H1 (cell line): ENCODE measurements around the gene B4GALNT3. TPM values are rescaled to one million over a fixed set of nuclear protein-coding genes. Genes with fewer than 3 reads are reported as not detected.

Experiments
- CTCF ChIA-PET: fragments of 300-600 bp; sonication (Branson Sonifier 250); formaldehyde crosslinking; loops from one replicate; lab custom pipeline; 2021; ENCODE audit not compliant: partially characterized antibody; lab: Charles Lee
- POLR2A ChIA-PET: fragments of 300-600 bp; sonication (Branson Sonifier 250); formaldehyde crosslinking; loops from one replicate; lab custom pipeline; 2021; ENCODE audit warnings: inconsistent platforms; ENCODE audit not compliant: partially characterized antibody; lab: Charles Lee
- DNase-seq, 2 experiments: peaks; one replicate each; pipeline versions ENCODE4 v3.0.0 to v3.0.0-alpha.2; 2010 to 2022; ENCODE audit warnings: low spot score in 2 of 2, low read depth in 1 of 2, mixed read lengths in 1 of 2
- FAIRE-seq: peaks from 2 replicates; lab custom pipeline; 2011; peaks lifted over from hg19 to GRCh38; lab: Jason Lieb, UNC
- H2AFZ ChIP-seq: 2 replicates; pipeline ENCODE4 v1.8.1; 2012; ENCODE audit warnings: low read length, inconsistent platforms
- H2AK5ac ChIP-seq: 2 replicates; pipeline ENCODE4 v1.6.1; 2013; ENCODE audit warnings: low read depth, low read length
- H2BK120ac ChIP-seq: replicated peaks from 2 replicates; pipeline ENCODE3; 2013; ENCODE audit warnings: low read depth, low read length, inconsistent platforms
- H2BK12ac ChIP-seq: 2 replicates; pipeline ENCODE4 v1.6.1; 2013; ENCODE audit warnings: low read depth, low read length
- H2BK15ac ChIP-seq: 2 replicates; pipeline ENCODE4 v1.6.1; 2013; ENCODE audit warnings: low read length
- H2BK20ac ChIP-seq: 2 replicates; pipeline ENCODE4 v1.6.1; 2013; ENCODE audit warnings: low read length
- H2BK5ac ChIP-seq: 2 replicates; pipeline ENCODE4 v1.6.1; 2013; ENCODE audit warnings: low read depth, low read length
- H3K14ac ChIP-seq: 2 replicates; pipeline ENCODE4 v1.6.1; 2013; ENCODE audit warnings: inconsistent platforms; ENCODE audit not compliant: insufficient read length
- H3K18ac ChIP-seq: 2 replicates; pipeline ENCODE4 v1.6.1; 2013; ENCODE audit warnings: low read length; ENCODE audit errors: extremely low read depth
- H3K23ac ChIP-seq: 2 replicates; pipeline ENCODE4 v1.6.1; 2013; ENCODE audit warnings: inconsistent platforms; ENCODE audit not compliant: insufficient read length
- H3K23me2 ChIP-seq: 2 replicates; pipeline ENCODE4 v1.6.1; 2013; ENCODE audit warnings: low read depth, low read length
- H3K27ac ChIP-seq: 2 replicates; pipeline ENCODE4 v1.6.1; 2011; ENCODE audit warnings: low read depth, low read length, inconsistent platforms
- H3K27me3 ChIP-seq, 4 experiments: replicated peaks in 1 of 4; 1 replicate in 1 of 4; 2 replicates in 3 of 4; pipeline versions ENCODE4 v1.6.1 to v1.8.1; 2011 to 2013; ENCODE audit warnings: low read length in 3 of 4, mild to moderate bottlenecking in 3 of 4, inconsistent platforms in 2 of 4, mixed read lengths in 2 of 4, moderate library complexity in 1 of 4; ENCODE audit not compliant: control insufficient read depth in 3 of 4, insufficient read depth in 3 of 4; ENCODE audit errors: extremely low read depth in 1 of 4
- H3K36me3 ChIP-seq, 4 experiments: 2 replicates each; pipeline versions ENCODE4 v1.6.1 to v1.8.1; 2011 to 2013; ENCODE audit warnings: mild to moderate bottlenecking in 4 of 4, low read length in 3 of 4, moderate library complexity in 2 of 4, control low read depth in 1 of 4, inconsistent platforms in 1 of 4; ENCODE audit not compliant: insufficient read depth in 4 of 4, control insufficient read depth in 2 of 4
- H3K4ac ChIP-seq: replicated peaks from 2 replicates; pipeline ENCODE3; 2013; ENCODE audit warnings: low read length, low read depth, mixed read lengths, inconsistent platforms; ENCODE audit not compliant: insufficient read length
- H3K4me1 ChIP-seq, 4 experiments: replicated peaks in 1 of 4; 1 replicate in 1 of 4; 2 replicates in 3 of 4; pipeline versions ENCODE4 v1.6.1 to v1.8.1; 2011 to 2013; ENCODE audit warnings: low read length in 3 of 4, inconsistent platforms in 2 of 4, mixed read lengths in 1 of 4; ENCODE audit not compliant: insufficient read depth in 4 of 4, control insufficient read depth in 3 of 4
- H3K4me2 ChIP-seq, 2 experiments: 2 replicates each; pipeline versions ENCODE4 v1.6.1 to v1.8.1; 2011 to 2013; ENCODE audit warnings: low read depth in 2 of 2, low read length in 2 of 2, control low read depth in 1 of 2, inconsistent platforms in 1 of 2, mild to moderate bottlenecking in 1 of 2; ENCODE audit not compliant: insufficient read depth in 1 of 2
- H3K4me3 ChIP-seq, 4 experiments: fragments of 200-600, 300-600 bp in 1 of 4; sonication (generic), shearing (Covaris generic), sonication (Bioruptor Twin) in 1 of 4; 2 replicates each; pipeline versions ENCODE4 v1.5.1 to v1.8.1; 2011 to 2016; ENCODE audit warnings: low read length in 4 of 4, low read depth in 3 of 4, control low read depth in 2 of 4, inconsistent platforms in 2 of 4, mild to moderate bottlenecking in 2 of 4, mixed read lengths in 1 of 4, moderate library complexity in 1 of 4; ENCODE audit not compliant: insufficient read depth in 2 of 4; ENCODE audit errors: extremely low read depth in 1 of 4
- H3K56ac ChIP-seq: replicated peaks from 2 replicates; pipeline ENCODE3; 2013; ENCODE audit warnings: low read depth, mild to moderate bottlenecking, mixed read lengths, low read length, inconsistent platforms; ENCODE audit not compliant: insufficient read length
- H3K79me1 ChIP-seq: 2 replicates; pipeline ENCODE4 v1.6.1; 2013; ENCODE audit warnings: low read depth, low read length, control low read depth
- H3K79me2 ChIP-seq, 2 experiments: 2 replicates each; pipeline versions ENCODE4 v1.6.1 to v1.8.1; 2012 to 2013; ENCODE audit warnings: low read length in 2 of 2, mild to moderate bottlenecking in 2 of 2, inconsistent platforms in 1 of 2; ENCODE audit not compliant: insufficient read depth in 2 of 2, control insufficient read depth in 1 of 2
- H3K9ac ChIP-seq, 4 experiments: replicated peaks in 1 of 4; 1 replicate in 1 of 4; 2 replicates in 3 of 4; pipeline versions ENCODE4 v1.6.1 to v1.8.1; 2011 to 2013; ENCODE audit warnings: low read depth in 3 of 4, low read length in 3 of 4, control low read depth in 2 of 4, mild to moderate bottlenecking in 2 of 4, moderate library complexity in 2 of 4, inconsistent platforms in 1 of 4; ENCODE audit errors: extremely low read depth in 1 of 4
- H3K9me3 ChIP-seq, 2 experiments: 2 replicates each; pipeline versions ENCODE4 v1.6.1 to v1.8.1; 2012 to 2013; ENCODE audit warnings: mild to moderate bottlenecking in 2 of 2, moderate library complexity in 2 of 2, control low read depth in 1 of 2, inconsistent platforms in 1 of 2, low read depth in 1 of 2, low read length in 1 of 2, mixed read lengths in 1 of 2; ENCODE audit not compliant: insufficient read depth in 2 of 2
- H4K20me1 ChIP-seq, 2 experiments: replicated peaks in 1 of 2; 2 replicates each; pipeline versions ENCODE3 to v1.8.1; 2011 to 2013; ENCODE audit warnings: inconsistent platforms in 2 of 2, low read length in 2 of 2, mild to moderate bottlenecking in 1 of 2; ENCODE audit not compliant: insufficient read depth in 2 of 2, control insufficient read depth in 1 of 2
- H4K5ac ChIP-seq: 2 replicates; pipeline ENCODE4 v1.6.1; 2013; ENCODE audit warnings: low read length, low read depth, mixed read lengths, inconsistent platforms; ENCODE audit not compliant: insufficient read length
- H4K8ac ChIP-seq: 2 replicates; pipeline ENCODE4 v1.8.0; 2013; ENCODE audit warnings: mild to moderate bottlenecking, moderate library complexity, low read length, inconsistent platforms; ENCODE audit not compliant: insufficient read depth; ENCODE audit errors: extremely low read depth
- H4K91ac ChIP-seq: replicated peaks from 2 replicates; pipeline ENCODE3; 2013; ENCODE audit warnings: low read length, mixed read lengths, inconsistent platforms; ENCODE audit not compliant: insufficient read length
- BCL11A ChIP-seq, 2 experiments: IDR thresholded peaks; one replicate each; pipeline ENCODE4 v1.6.1; 2011; ENCODE audit warnings: low read depth in 2 of 2, low read length in 2 of 2, mild to moderate bottlenecking in 2 of 2
- GABPA ChIP-seq: IDR thresholded peaks from 2 replicates; pipeline ENCODE4 v1.6.1; 2011; ENCODE audit warnings: mild to moderate bottlenecking, low read length, moderate library complexity, borderline replicate concordance; ENCODE audit not compliant: insufficient read depth
- RBBP5 ChIP-seq: IDR thresholded peaks from 2 replicates; pipeline ENCODE4 v1.7.1; 2012; ENCODE audit warnings: low read depth, mild to moderate bottlenecking, inconsistent platforms, low read length, moderate library complexity, borderline replicate concordance
- SP4 ChIP-seq: IDR thresholded peaks from 2 replicates; pipeline ENCODE4 v1.6.1; 2012; ENCODE audit warnings: low read length, inconsistent platforms
- SUZ12 ChIP-seq: fragments of 200-600 bp; sonication (generic); IDR thresholded peaks from 2 replicates; pipeline ENCODE4 v1.6.1; 2012; ENCODE audit warnings: mild to moderate bottlenecking, inconsistent platforms, low read length, moderate library complexity, mixed read lengths
- WGBS, 2 experiments: shearing (Covaris generic) in 1 of 2; methylation state at CpG; one replicate each; pipeline versions ENCODE4 v1.1.6 to v1.1.7; 2013 to 2015; ENCODE audit warnings: low lambda C conversion rate in 2 of 2, mixed read lengths in 2 of 2, inconsistent platforms in 1 of 2, low coverage in 1 of 2, missing lambda C conversion rate in 1 of 2; ENCODE audit not compliant: insufficient replicate concordance in 2 of 2, insufficient coverage in 1 of 2, insufficient read length in 1 of 2; ENCODE audit errors: extremely low coverage in 1 of 2, missing lambda C conversion rate in 1 of 2; 5-methylcytosine and 5-hydroxymethylcytosine counted together
- long read RNA-seq, 2 experiments: library from RNA in 1 of 2; library from capped mRNA in 1 of 2; stranded (forward); transcript quantifications; one replicate each; pipeline ENCODE4 v2.0.0, GENCODE V29; 2021; ENCODE audit warnings: inconsistent platforms in 1 of 2
- polyA minus RNA-seq, 3 experiments: library from RNA; depleted of rRNA, polyadenylated mRNA; stranded (reverse); fragments of >200 nt; gene quantifications; 1 replicate in 2 of 3; 2 replicates in 1 of 3; pipeline ENCODE4 v1.2.3, GENCODE V29; 2011
- polyA plus RNA-seq, 7 experiments: library from polyadenylated mRNA; depleted of rRNA in 3 of 7; stranded (reverse) in 5 of 7; unstranded in 2 of 7; fragments of >200 nt in 5 of 7; fragments of 200-250 nt in 2 of 7; gene quantifications; 1 replicate in 5 of 7; 2 replicates in 1 of 7; 4 replicates in 1 of 7; pipeline versions ENCODE4 v1.2.1 to v1.2.3, GENCODE V29; 2011 to 2013; ENCODE audit warnings: missing spikeins in 2 of 7, mixed read lengths in 2 of 7
- total RNA-seq: library from RNA; stranded (reverse); fragmentation: NEBNext Ultra II Directional; extraction: Animal tissue kit (Norgen Biotek cat#: 25700); gene quantifications from 2 replicates; pipeline ENCODE4 v1.2.1, GENCODE V29; 2021
- TF ChIP-seq, protein P1 (sequence below): IDR thresholded peaks from 2 replicates; pipeline ENCODE4 v1.6.1; 2012; ENCODE audit warnings: low read length, inconsistent platforms

B4GALNT3 gene
- total RNA-seq (20.3 and 20.4 TPM in 2 replicates), polyA plus RNA-seq (2011; rRNA removed) (12.5 and 14.9 TPM in 2 replicates), polyA minus RNA-seq (2011; rRNA and poly(A)+ RNA removed) (24.2 and 30.9 TPM in 2 replicates)
- polyA plus RNA-seq (2011; cell fraction: cytosol; rRNA removed) = 15.8 TPM
- 43.4 TPM for polyA plus RNA-seq (2011; cell fraction: nucleus; rRNA removed)
- polyA plus RNA-seq (2012, experiment 1 of 2) = 11.3 to 19.6 TPM (median 15.5 TPM) in 4 replicates
- 10.1 TPM for polyA plus RNA-seq (2012, experiment 2 of 2)
- polyA plus RNA-seq (2013, experiment 1 of 2) = 15.8 TPM
- polyA plus RNA-seq (2013, experiment 2 of 2) = 16.0 TPM
- polyA minus RNA-seq (2011; cell fraction: cytosol; rRNA and poly(A)+ RNA removed) = 7.3 TPM
- polyA minus RNA-seq (2011; cell fraction: nucleus; rRNA and poly(A)+ RNA removed) = 13.1 TPM
- long read RNA-seq, experiment 1, partial matches to known transcripts = 2 of 9 reads
- long read RNA-seq, experiment 1, other reads (novel, unspliced or antisense) = 7 of 9 reads
- long read RNA-seq, experiment 2, partial matches to known transcripts = 0 of 3 reads
- long read RNA-seq, experiment 2, other reads (novel, unspliced or antisense) = 3 of 3 reads

DNA sequence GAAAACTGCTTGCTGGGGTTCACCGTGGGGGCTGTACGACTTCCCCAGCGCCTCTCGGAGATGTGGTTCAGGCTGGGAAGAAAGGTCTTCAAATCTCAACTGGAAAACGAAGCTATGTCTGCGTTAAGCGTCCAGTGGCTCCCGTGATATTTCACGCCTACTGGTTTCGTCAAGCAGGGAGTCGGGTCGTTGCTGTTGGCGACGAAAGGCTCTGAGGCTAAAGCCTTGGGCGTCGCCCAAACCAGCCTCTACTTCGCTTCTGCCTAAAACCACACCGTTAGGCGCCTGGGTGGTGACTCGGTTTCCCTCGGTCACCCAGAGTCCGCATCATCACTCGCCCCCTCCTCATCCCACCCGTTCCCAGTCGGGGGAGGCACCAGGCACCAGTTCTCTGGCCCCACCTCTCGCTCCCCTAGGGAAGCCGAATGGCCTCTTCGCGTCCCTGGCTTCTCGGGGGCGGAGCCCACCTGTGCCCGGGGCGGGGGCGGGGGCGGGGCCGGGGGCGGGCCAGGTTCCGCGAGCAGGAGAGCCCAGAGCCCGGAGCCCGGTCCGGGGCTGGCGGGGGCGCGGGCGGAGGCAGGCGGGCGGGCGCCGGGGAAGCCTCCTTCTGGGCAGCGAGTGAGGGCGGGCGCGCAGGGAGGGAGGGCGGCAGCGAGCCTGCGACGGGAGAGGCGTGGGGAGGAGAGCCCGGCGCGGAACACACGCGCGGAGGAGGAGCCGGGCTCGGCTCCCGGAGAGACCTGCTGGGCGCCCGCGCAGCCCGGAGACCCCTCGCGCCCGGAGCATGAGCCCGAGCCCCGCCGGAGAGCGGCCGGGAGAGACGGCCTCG is at the start of gene B4GALNT3:
B4GALNT3 (plus strand) TSS at position 510 of the 829 bp plus-strand sequence. CDS start 438 bp downstream, outside the sequence.
- Histone ChIP-seq H3K14ac (no peak within 1 kb of the TSS), H2BK5ac (0 out of 2 replicates have a peak within 1 kb of the TSS, but pooled peaks have one; percentile 24), H3K36me3 (no peaks in the 10 kb centered on the region), H4K5ac (no peak within 1 kb of the TSS), H3K79me1 (no peaks in the 10 kb centered on the region), H3K23ac (no peak within 1 kb of the TSS), H3K9ac (peak within 1 kb of the TSS in 2 of 4 experiments; percentile 20 to 78; a peak in 3 of 7 replicates), H4K91ac (no peak within 1 kb of the TSS), H3K27ac (no peak within 1 kb of the TSS), H2AFZ (peak within 1 kb of the TSS; percentile 55), H3K4me1 (peaks cover 0 to 3% (median 1%) of the 10 kb centered on the region in 4 experiments; a peak in 3 of 7 replicates), H3K56ac (no peak within 1 kb of the TSS), H3K79me2 (no peaks in the 10 kb centered on the region), H2BK120ac (no peak within 1 kb of the TSS), H4K20me1 (peaks cover 5 to 6% of the 10 kb centered on the region in 2 experiments), H3K4ac (no peak within 1 kb of the TSS), H2AK5ac (no peak within 1 kb of the TSS), H2BK20ac (no peak within 1 kb of the TSS), H3K27me3 (peaks cover 0 to 30% (median 16%) of the 10 kb centered on the region in 4 experiments; a peak in 6 of 7 replicates), H4K8ac (no peak within 1 kb of the TSS), H3K9me3 (no peaks in the 10 kb centered on the region), H3K18ac (peak within 1 kb of the TSS; percentile 25), H2BK15ac (0 out of 2 replicates have a peak within 1 kb of the TSS, but pooled peaks have one; percentile 46), H3K4me2 (peak within 1 kb of the TSS; percentile 80 to 88), H2BK12ac (0 out of 2 replicates have a peak within 1 kb of the TSS, but pooled peaks have one; percentile 50), H3K4me3 (peak within 1 kb of the TSS; percentile 61 to 72 (median 62)), H3K23me2 (peaks cover 9% of the 10 kb centered on the region; the same call in 1 of the 2 replicates)
- WGBS, 2 experiments = 23% methylated on average over 27 of the region's 82 CpGs; no CpG with 5 or more reads in 1 of the 2 experiments
- DNase-seq (peak in 1 of 2 experiments; percentile 82), FAIRE-seq (peak; percentile 19)
- ChIA-PET CTCF (interaction anchor here (0.7 to 13.7 kb wide), 4 partner anchors 11 to 92 kb away, joined by 3 to 163 read pairs (median 5); no protein-coding TSS in a partner anchor), POLR2A (no interaction called here)
- TF ChIP-seq BCL11A (IDR thresholded peaks at IDR 0.05; ENCODE audit: low read depth in 2 of 2, low read length in 2 of 2) = no peak
- no peak for TF ChIP-seq GABPA
- TF ChIP-seq, protein P1, sequence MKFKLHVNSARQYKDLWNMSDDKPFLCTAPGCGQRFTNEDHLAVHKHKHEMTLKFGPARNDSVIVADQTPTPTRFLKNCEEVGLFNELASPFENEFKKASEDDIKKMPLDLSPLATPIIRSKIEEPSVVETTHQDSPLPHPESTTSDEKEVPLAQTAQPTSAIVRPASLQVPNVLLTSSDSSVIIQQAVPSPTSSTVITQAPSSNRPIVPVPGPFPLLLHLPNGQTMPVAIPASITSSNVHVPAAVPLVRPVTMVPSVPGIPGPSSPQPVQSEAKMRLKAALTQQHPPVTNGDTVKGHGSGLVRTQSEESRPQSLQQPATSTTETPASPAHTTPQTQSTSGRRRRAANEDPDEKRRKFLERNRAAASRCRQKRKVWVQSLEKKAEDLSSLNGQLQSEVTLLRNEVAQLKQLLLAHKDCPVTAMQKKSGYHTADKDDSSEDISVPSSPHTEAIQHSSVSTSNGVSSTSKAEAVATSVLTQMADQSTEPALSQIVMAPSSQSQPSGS = no peak
- TF ChIP-seq RBBP5 = 0 out of 2 replicates have a peak, but pooled peaks have one; percentile 31
- TF ChIP-seq SP4 = no peak
- no peak for TF ChIP-seq SUZ12
